ENCODE measurements around the gene CCDC93.

DNA sequence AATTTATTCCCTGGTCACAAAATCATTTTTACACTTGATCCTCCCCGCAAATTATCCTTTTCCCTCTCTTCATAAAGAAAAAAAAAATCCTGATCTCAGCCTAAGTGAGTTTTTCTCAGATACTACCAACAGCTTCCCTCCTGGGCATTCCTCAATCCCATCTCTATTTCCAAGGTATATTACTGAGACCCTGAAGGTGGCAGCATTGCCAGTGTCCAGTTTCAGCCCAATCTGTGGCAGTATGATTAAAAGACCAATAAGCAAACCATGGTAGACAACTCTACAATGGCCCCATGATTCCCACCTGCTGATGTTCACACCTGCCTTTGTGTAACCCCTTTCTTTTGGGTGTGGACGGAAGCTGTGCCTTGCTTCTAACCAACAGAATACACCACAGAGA is 45.1 kb downstream of the CCDC93 start:
- TF ChIP-seq, protein P1, sequence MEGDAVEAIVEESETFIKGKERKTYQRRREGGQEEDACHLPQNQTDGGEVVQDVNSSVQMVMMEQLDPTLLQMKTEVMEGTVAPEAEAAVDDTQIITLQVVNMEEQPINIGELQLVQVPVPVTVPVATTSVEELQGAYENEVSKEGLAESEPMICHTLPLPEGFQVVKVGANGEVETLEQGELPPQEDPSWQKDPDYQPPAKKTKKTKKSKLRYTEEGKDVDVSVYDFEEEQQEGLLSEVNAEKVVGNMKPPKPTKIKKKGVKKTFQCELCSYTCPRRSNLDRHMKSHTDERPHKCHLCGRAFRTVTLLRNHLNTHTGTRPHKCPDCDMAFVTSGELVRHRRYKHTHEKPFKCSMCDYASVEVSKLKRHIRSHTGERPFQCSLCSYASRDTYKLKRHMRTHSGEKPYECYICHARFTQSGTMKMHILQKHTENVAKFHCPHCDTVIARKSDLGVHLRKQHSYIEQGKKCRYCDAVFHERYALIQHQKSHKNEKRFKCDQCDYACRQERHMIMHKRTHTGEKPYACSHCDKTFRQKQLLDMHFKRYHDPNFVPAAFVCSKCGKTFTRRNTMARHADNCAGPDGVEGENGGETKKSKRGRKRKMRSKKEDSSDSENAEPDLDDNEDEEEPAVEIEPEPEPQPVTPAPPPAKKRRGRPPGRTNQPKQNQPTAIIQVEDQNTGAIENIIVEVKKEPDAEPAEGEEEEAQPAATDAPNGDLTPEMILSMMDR (IDR thresholded peaks at IDR 0.05 in 2 of 3, conservative IDR thresholded peaks at IDR 0.05 in 1 of 3; ENCODE audit: borderline replicate concordance in 1 of 3, insufficient read depth in 1 of 3, low read depth in 2 of 3, low read length in 2 of 3): peak in 1 of 3 experiments; percentile 6; a peak in 2 of 6 replicates
- TF ChIP-seq POLR2AphosphoS5 (IDR thresholded peaks at IDR 0.05; ENCODE audit: low read depth, low read length) (no peak), CBX3 (IDR thresholded peaks at IDR 0.05; ENCODE audit: low read depth) (no peak), JUND (IDR thresholded peaks at IDR 0.05) (no peak), EZH2 (IDR thresholded peaks at IDR 0.05) (no peak), MAX (IDR thresholded peaks at IDR 0.05) (no peak), ZBTB33 (IDR thresholded peaks at IDR 0.05; ENCODE audit: extremely low read depth, insufficient replicate concordance, low read length) (no peak), EZH2phosphoT487 (IDR thresholded peaks at IDR 0.05; ENCODE audit: borderline replicate concordance) (no peak), SIN3A (IDR thresholded peaks at IDR 0.05; ENCODE audit: low read depth) (no peak), POLR2A (IDR thresholded peaks at IDR 0.05; ENCODE audit: borderline replicate concordance, extremely low read depth, insufficient read depth, insufficient read length) (no peak), YY1 (IDR thresholded peaks at IDR 0.05; ENCODE audit: extremely low read depth, insufficient replicate concordance, low read depth, low read length) (no peak), SP1 (IDR thresholded peaks at IDR 0.05; ENCODE audit: low read depth) (no peak)
- TF ChIP-seq, protein P2, sequence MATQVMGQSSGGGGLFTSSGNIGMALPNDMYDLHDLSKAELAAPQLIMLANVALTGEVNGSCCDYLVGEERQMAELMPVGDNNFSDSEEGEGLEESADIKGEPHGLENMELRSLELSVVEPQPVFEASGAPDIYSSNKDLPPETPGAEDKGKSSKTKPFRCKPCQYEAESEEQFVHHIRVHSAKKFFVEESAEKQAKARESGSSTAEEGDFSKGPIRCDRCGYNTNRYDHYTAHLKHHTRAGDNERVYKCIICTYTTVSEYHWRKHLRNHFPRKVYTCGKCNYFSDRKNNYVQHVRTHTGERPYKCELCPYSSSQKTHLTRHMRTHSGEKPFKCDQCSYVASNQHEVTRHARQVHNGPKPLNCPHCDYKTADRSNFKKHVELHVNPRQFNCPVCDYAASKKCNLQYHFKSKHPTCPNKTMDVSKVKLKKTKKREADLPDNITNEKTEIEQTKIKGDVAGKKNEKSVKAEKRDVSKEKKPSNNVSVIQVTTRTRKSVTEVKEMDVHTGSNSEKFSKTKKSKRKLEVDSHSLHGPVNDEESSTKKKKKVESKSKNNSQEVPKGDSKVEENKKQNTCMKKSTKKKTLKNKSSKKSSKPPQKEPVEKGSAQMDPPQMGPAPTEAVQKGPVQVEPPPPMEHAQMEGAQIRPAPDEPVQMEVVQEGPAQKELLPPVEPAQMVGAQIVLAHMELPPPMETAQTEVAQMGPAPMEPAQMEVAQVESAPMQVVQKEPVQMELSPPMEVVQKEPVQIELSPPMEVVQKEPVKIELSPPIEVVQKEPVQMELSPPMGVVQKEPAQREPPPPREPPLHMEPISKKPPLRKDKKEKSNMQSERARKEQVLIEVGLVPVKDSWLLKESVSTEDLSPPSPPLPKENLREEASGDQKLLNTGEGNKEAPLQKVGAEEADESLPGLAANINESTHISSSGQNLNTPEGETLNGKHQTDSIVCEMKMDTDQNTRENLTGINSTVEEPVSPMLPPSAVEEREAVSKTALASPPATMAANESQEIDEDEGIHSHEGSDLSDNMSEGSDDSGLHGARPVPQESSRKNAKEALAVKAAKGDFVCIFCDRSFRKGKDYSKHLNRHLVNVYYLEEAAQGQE (IDR thresholded peaks at IDR 0.05; ENCODE audit: low read depth): no peak
